Astrocyte (in vitro differentiated cells and primary cell): Measurements from ENCODE around the gene ARHGAP19. TPM values are rescaled to one million over a fixed set of nuclear protein-coding genes. Genes with fewer than 3 reads are reported as not detected.

ENCODE experiments used
- DNase-seq: peaks from one replicate; pipeline ENCODE4 v3.0.0-alpha.2; 2010; ENCODE audit warnings: low read depth
- FAIRE-seq: peaks from 2 replicates; lab custom pipeline; 2011; peaks lifted over from hg19 to GRCh38; lab: Jason Lieb, UNC
- H2AFZ ChIP-seq: 2 replicates; pipeline ENCODE4 v1.6.0; 2012; ENCODE audit warnings: low read depth, low read length, inconsistent platforms
- H3K27ac ChIP-seq: 2 replicates; pipeline ENCODE4 v1.5.1; 2011; ENCODE audit warnings: low read depth, low read length, inconsistent platforms
- H3K27me3 ChIP-seq: 2 replicates; pipeline ENCODE4 v1.6.0; 2011; ENCODE audit warnings: low read length, inconsistent platforms; ENCODE audit not compliant: insufficient read depth
- H3K36me3 ChIP-seq: 2 replicates; pipeline ENCODE4 v1.5.1; 2011; ENCODE audit warnings: low read length, inconsistent platforms; ENCODE audit not compliant: insufficient read depth
- H3K4me1 ChIP-seq: 2 replicates; pipeline ENCODE4 v1.5.1; 2011; ENCODE audit warnings: low read length, inconsistent platforms; ENCODE audit not compliant: insufficient read depth
- H3K4me2 ChIP-seq: 2 replicates; pipeline ENCODE4 v1.6.0; 2012; ENCODE audit warnings: low read length, inconsistent platforms
- H3K4me3 ChIP-seq: 2 replicates; pipeline ENCODE4 v1.5.1; 2011; ENCODE audit warnings: low read depth, mild to moderate bottlenecking, low read length, inconsistent platforms; ENCODE audit not compliant: insufficient read depth
- H3K79me2 ChIP-seq: 2 replicates; pipeline ENCODE4 v1.6.0; 2012; ENCODE audit warnings: mild to moderate bottlenecking, low read length, inconsistent platforms; ENCODE audit not compliant: insufficient read depth
- H3K9ac ChIP-seq: 2 replicates; pipeline ENCODE4 v1.6.0; 2012; ENCODE audit warnings: mild to moderate bottlenecking, low read length, inconsistent platforms
- H3K9me3 ChIP-seq: 2 replicates; pipeline ENCODE4 v1.5.1; 2012; ENCODE audit warnings: low read depth, mild to moderate bottlenecking, low read length, inconsistent platforms; ENCODE audit not compliant: insufficient read depth
- H4K20me1 ChIP-seq: 2 replicates; pipeline ENCODE4 v1.6.0; 2012; ENCODE audit warnings: low read length, inconsistent platforms; ENCODE audit not compliant: insufficient read depth
- H3K27ac Mint-ChIP-seq: one replicate; pipeline ENCODE4 v1.8.0; 2021; ENCODE audit warnings: mild to moderate bottlenecking, mixed read lengths; ENCODE audit not compliant: unreplicated experiment
- H3K27me3 Mint-ChIP-seq: one replicate; pipeline ENCODE4 v1.8.0; 2021; ENCODE audit warnings: low read depth, mixed read lengths; ENCODE audit not compliant: unreplicated experiment
- H3K36me3 Mint-ChIP-seq: one replicate; pipeline ENCODE4 v1.8.0; 2021; ENCODE audit warnings: low read depth, mixed read lengths; ENCODE audit not compliant: unreplicated experiment
- H3K4me1 Mint-ChIP-seq: one replicate; pipeline ENCODE4 v1.8.0; 2021; ENCODE audit warnings: low read depth, mixed read lengths; ENCODE audit not compliant: unreplicated experiment
- H3K4me3 Mint-ChIP-seq: one replicate; pipeline ENCODE4 v1.8.0; 2021; ENCODE audit warnings: mild to moderate bottlenecking, moderate library complexity, mixed read lengths; ENCODE audit not compliant: unreplicated experiment
- H3K9me3 Mint-ChIP-seq: one replicate; pipeline ENCODE4 v1.8.0; 2021; ENCODE audit warnings: mild to moderate bottlenecking, mixed read lengths; ENCODE audit not compliant: unreplicated experiment
- EZH2 ChIP-seq: IDR thresholded peaks from 2 replicates; pipeline ENCODE4 v1.6.1; 2012; ENCODE audit warnings: mild to moderate bottlenecking, low read length, inconsistent platforms; ENCODE audit not compliant: insufficient read depth
- total RNA-seq: library from RNA; stranded (reverse); gene quantifications from 2 replicates; pipeline ENCODE4 v1.2.1, GENCODE V29; 2021
- TF ChIP-seq, protein P1 (sequence below): IDR thresholded peaks from 2 replicates; pipeline ENCODE4 v1.5.1; 2011; ENCODE audit warnings: low read depth, mild to moderate bottlenecking, inconsistent platforms, low read length, moderate library complexity; ENCODE audit not compliant: insufficient read depth

Gene ARHGAP19
- total RNA-seq, 1 donor from 2014 or later = 9.0 TPM

DNA sequence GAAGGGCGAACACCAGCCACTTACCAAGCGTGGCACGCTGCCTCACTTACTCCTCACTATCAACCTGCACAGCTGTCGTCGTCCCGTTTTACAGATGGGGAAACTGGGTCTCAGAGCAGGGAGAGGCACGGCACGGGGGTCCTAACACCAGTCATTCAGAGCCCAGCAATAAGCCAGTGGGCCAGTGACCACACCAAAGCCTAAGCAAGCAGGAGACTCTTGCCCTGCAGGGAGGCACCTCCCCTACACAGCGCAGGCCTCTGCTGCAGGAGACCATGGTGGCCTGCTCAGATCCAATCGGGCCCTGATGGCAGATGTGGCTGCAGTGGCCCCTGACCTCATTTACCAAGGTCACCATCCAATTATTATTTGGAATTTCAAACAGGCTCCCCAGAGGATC lies 111.5 kb downstream of the ARHGAP19 start:
- FAIRE-seq = no peak
- no peaks in the 10 kb centered on the region for H3K36me3 ChIP-seq
- H3K79me2 ChIP-seq = no peaks in the 10 kb centered on the region
- H3K4me2 ChIP-seq = no peak overlapping the region
- no peaks in the 10 kb centered on the region for H3K9me3 Mint-ChIP-seq
- no peaks in the 10 kb centered on the region for H3K4me1 Mint-ChIP-seq
- H3K9me3 ChIP-seq = no peaks in the 10 kb centered on the region
- H3K27me3 ChIP-seq = peaks cover 46% of the 10 kb centered on the region
- H3K27ac ChIP-seq = no peak overlapping the region
- DNase-seq = no peak
- H3K4me3 Mint-ChIP-seq = no peak overlapping the region
- H4K20me1 ChIP-seq = no peaks in the 10 kb centered on the region
- H3K27me3 Mint-ChIP-seq = peaks cover 61% of the 10 kb centered on the region
- H2AFZ ChIP-seq = no peak overlapping the region
- no peaks in the 10 kb centered on the region for H3K36me3 Mint-ChIP-seq
- TF ChIP-seq, protein P1, sequence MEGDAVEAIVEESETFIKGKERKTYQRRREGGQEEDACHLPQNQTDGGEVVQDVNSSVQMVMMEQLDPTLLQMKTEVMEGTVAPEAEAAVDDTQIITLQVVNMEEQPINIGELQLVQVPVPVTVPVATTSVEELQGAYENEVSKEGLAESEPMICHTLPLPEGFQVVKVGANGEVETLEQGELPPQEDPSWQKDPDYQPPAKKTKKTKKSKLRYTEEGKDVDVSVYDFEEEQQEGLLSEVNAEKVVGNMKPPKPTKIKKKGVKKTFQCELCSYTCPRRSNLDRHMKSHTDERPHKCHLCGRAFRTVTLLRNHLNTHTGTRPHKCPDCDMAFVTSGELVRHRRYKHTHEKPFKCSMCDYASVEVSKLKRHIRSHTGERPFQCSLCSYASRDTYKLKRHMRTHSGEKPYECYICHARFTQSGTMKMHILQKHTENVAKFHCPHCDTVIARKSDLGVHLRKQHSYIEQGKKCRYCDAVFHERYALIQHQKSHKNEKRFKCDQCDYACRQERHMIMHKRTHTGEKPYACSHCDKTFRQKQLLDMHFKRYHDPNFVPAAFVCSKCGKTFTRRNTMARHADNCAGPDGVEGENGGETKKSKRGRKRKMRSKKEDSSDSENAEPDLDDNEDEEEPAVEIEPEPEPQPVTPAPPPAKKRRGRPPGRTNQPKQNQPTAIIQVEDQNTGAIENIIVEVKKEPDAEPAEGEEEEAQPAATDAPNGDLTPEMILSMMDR = no peak
- TF ChIP-seq EZH2 = no peak
- H3K9ac ChIP-seq = no peak overlapping the region
- no peak overlapping the region for H3K27ac Mint-ChIP-seq
- H3K4me3 ChIP-seq = no peak overlapping the region
- no peaks in the 10 kb centered on the region for H3K4me1 ChIP-seq

DNA sequence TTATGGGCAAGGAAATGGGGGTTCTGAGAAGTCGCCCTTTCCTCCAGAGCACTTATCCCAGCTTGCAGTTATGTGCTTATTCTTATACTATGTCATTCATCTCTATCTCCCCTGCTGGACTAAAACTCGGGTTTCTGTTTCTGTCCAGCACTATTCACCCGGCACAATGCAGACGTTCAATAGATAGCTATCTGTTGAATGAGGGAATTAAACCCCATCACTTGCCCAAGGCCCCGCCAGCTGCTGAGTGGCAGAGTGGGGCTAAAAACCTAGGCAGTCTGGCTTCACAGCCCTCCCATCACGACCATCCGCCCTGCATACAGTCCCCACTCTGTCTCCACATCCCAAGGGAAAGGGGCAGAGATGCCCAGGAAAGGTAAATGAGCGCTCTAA lies 112.1 kb downstream of the ARHGAP19 start:
- Histone ChIP-seq H3K4me3 (no peak overlapping the region), H3K36me3 (no peaks in the 10 kb centered on the region), H2AFZ (no peak overlapping the region), H3K9ac (no peak overlapping the region), H4K20me1 (no peaks in the 10 kb centered on the region), H3K4me1 (no peaks in the 10 kb centered on the region), H3K27me3 (peaks cover 46% of the 10 kb centered on the region), H3K27ac (no peak overlapping the region), H3K4me2 (no peak overlapping the region), H3K79me2 (no peaks in the 10 kb centered on the region), H3K9me3 (no peaks in the 10 kb centered on the region)
- TF ChIP-seq, protein P1 = no peak
- no peak for TF ChIP-seq EZH2
- Mint-ChIP-seq H3K9me3 (no peaks in the 10 kb centered on the region), H3K4me3 (no peak overlapping the region), H3K27ac (no peak overlapping the region), H3K4me1 (no peaks in the 10 kb centered on the region), H3K27me3 (peaks cover 62% of the 10 kb centered on the region), H3K36me3 (no peaks in the 10 kb centered on the region)
- DNase-seq (no peak), FAIRE-seq (no peak)

DNA sequence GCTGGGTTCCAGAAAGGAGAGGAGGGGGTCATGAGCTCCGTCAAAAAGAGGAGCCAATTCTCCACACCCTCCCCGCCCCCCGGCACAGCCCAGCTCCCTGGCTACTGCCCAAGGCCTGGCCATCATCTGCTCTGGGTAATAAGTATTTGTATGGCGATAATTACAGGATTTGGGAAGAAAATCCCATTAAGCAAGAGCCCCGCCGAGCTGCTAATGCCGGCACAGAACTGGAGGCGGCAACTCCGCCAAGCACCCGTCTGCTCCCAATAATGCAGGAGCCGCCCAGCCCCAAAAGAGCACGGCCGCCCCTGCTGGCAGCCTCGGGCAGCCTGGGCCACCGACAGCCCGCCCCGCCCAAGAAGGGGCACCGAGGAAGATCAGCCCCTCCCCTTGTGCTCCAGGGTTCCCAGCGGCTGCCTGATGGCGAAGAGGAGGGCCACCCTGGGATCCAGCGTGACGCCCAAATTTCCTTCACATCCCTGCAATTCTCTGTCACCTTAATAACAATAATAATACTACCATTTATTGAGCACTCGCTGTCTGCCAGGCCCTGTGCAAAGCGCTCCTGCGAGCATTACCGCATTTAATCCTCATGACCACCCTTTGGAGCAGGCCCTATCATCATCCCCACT lies 112.6 kb downstream of the ARHGAP19 start:
- DNase-seq (no peak), FAIRE-seq (no peak)
- Histone ChIP-seq H3K36me3 (no peaks in the 10 kb centered on the region), H3K27ac (no peak overlapping the region), H3K4me2 (no peak overlapping the region), H3K4me1 (no peaks in the 10 kb centered on the region), H4K20me1 (no peaks in the 10 kb centered on the region), H3K9me3 (no peaks in the 10 kb centered on the region), H3K9ac (no peak overlapping the region), H2AFZ (no peak overlapping the region), H3K79me2 (no peaks in the 10 kb centered on the region), H3K27me3 (peaks cover 41% of the 10 kb centered on the region), H3K4me3 (no peak overlapping the region)
- Mint-ChIP-seq H3K9me3 (no peaks in the 10 kb centered on the region), H3K4me3 (no peak overlapping the region), H3K4me1 (no peaks in the 10 kb centered on the region), H3K27ac (no peak overlapping the region), H3K36me3 (no peaks in the 10 kb centered on the region), H3K27me3 (peaks cover 60% of the 10 kb centered on the region)
- peak; percentile 45 for TF ChIP-seq EZH2
- TF ChIP-seq, protein P1 = no peak
